NOMO-1 treated with DMSO at 0.1 percent for 48 hours (cell line): Measurements from ENCODE around the gene LIX1L.
"Not testable (repeated sequence)": the region's sequence is repeated elsewhere in the genome, so short reads cannot be mapped to it uniquely, and the experiment has no call there.

ENCODE experiments used
- DNase-seq: peaks from one replicate; lab custom pipeline; 2025; ENCODE audit not compliant: unreplicated experiment; lab: John Stamatoyannopoulos, UW

LIX1L gene

GRCh38 chr1:145937436-145937835, 20.4 kb downstream of the LIX1L start:
- no peak for DNase-seq

- DNase-seq: no peak
These were observed 21.6 kb downstream of the LIX1L start for GRCh38 chr1:145936247-145936646.

GRCh38 chr1:145935708-145936107, 22.1 kb downstream of the LIX1L start:
- DNase-seq: no peak

DNA sequence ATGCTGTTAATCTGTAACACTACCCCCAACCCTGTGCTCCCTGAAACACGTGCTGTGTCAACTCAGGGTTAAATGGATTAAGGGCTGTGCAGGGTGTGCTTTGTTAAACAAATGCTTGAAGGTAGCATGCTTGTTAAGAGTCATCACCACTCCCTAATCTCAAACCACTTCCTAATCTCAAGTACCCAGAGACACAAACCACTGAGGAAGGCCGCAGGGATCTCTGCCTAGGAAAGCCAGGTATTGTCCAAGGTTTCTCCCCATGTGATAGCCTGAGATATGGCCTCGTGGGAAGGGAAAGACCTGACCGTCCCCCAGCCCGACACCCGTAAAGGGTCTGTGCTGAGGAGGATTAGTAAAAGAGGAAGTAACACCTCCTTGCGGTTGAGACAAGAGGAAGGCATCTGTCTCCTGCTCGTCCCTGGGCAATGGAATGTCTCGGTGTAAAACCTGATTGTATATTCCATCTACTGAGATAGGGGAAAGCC, 25.3 kb downstream of the LIX1L start:
- peak; percentile 63 for DNase-seq

DNA sequence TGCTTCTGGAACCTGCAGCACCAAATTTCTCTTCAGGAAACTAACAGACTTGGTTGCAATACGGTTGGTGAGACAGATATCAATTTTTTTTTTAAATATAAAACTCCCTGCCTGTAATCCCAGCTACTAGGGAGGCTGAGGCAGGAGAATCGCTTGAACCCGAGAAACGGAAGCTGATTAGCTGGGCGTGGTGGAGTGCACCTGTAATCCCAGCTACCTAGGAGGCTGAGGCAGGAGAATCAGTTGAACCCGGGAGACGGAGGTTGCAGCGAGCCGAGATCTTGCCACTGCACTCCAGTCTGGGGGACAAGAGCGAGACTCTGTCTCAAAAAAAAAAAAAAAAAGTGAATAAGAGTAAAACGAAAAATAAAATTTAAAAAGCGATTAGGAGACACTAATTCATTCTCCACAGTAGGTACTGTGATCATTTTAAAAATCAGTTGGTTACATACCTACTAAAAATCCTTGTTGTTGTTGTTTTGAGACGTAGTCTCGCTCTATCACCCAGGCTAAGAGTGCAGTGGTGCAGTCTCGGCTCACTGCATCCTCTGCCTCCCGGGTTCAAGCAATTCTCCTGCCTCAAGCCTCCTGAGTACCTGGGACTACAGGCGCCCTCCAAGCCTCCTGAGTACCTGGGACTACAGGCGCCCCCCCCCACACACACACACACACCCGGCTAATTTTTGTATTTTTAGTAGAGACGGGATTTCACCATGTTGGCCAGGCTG, 29.7 kb downstream of the LIX1L start:
- DNase-seq: no peak

DNA sequence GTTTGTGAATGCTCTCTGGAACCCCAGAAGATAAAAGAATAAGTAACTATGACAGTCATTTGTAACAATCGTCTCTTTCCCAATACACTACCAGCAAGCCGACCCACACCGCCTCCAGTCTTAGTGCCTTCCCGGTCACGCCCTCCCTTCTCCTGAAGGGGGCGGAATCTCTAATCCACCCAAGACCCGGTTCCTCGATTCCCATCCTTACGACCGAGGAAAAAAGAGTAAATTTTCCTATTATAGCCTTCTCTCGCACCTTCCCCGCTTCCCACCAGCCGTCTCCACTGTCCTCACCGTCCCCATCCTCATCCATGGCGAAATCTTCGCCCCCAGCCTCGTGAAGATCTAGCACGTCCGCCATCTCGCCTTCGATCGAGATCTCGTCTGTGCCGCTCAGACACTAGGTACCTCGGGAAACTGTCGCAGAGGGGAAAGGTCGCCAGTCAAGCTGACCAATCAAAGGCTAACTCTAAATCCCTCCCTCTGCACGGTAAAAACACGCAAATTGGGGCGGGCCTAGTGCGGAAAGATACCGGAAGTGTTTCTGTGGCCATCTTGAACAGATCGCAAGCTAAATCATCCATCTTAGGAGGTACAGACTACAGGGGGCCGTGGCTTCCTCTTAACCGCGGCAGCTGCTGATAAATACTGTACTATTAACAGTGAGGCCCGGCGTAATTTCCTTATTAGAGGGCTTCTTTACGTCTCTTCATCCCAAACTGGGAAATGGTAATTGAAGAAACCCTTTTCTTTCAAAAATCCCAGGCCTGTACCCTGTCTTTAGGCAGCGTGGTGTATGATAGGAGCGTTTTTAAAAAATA, 30.5 kb downstream of the LIX1L start, which contains the start of gene RBM8A:
TSS of gene RBM8A (minus strand) at position 422 of the 824 bp plus-strand sequence. CDS start at position 364, 58 bp downstream.
- DNase-seq: peak; percentile 99

- no peak for DNase-seq
These were observed 31.1 kb downstream of the LIX1L start for GRCh38 chr1:145926686-145927062.

DNA sequence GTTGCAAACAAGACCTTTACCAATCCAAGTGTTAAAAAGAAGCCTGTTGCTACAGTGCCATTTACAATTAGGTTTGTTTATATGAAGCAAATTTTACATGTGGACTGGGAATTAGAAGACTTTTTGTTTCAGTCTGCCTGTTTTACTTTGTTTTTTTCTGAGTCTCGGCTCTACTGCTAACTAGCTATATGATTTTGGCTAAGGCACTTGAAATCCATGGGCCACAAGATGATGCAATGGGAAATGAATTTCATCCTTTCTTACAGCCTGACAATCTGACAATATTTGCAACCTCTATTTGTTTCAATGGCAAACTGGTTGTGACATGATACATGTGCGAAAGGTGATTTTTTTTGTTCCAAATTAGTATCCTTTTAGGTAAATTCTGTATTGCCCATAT, 35.6 kb downstream of the LIX1L start:
- DNase-seq: peak; percentile 7

DNA sequence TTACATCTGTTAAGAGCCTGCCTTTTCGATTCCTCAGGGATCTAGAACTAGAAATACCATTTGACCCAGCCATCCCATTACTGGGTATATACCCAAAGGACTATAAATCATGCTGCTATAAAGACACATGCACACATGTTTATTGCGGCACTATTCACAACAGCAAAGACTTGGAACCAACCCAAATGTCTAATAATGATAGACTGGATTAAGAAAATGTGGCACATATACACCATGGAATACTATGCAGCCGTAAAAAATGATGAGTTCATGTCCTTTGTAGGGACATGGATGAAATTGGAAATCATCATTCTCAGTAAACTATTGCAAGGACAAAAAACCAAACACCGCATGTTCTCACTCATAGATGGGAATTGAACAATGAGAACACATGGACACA, 37.5 kb downstream of the LIX1L start:
- not testable (repeated sequence) for DNase-seq

DNA sequence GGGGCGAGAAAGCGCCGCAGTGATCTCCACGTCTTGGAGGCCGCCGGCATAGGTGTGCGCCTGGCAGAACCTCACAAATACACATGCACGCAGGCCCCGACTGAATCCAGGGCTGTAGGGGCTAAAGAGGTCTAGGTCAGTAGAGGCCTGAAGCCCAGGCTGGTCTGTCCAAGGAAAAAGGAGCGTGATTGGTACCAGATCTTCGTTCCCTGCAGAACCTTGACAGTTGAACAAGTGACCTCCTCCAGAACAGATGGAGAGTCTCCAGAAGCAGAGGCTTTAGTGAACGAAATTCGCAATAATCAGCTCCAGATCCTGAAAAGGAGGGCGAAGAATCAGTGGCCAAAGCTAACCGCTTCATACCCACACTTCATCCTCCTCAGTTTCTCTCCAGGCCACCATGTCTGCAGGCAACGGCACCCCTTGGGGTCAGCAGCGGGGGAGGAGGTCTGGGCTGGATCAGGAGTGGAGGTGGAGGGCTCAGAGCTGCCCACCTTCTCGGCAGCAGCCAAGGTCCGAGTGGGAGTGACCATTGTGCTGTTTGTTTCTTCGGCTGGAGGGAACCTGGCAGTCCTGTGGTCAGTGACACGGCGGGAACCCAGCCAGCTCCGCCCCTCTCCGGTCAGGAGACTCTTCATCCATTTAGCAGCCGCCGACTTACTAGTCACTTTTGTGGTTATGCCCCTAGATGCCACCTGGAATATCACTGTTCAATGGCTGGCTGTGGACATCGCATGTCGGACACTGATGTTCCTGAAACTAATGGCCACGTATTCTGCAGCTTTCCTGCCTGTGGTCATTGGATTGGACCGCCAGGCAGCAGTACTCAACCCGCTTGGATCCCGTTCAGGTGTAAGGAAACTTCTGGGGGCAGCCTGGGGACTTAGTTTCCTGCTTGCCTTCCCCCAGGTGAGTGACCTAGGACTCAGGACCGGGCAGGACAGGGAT, 38.6 kb downstream of the LIX1L start:
- peak; percentile 21 for DNase-seq

GRCh38 chr1:145918144-145918991, 39.4 kb downstream of the LIX1L start, which contains the start of gene PEX11B:
Gene PEX11B (minus strand): TSS chr1:145918717. CDS start chr1:145918688, 29 bp downstream.
- peak; percentile 95 for DNase-seq

DNA sequence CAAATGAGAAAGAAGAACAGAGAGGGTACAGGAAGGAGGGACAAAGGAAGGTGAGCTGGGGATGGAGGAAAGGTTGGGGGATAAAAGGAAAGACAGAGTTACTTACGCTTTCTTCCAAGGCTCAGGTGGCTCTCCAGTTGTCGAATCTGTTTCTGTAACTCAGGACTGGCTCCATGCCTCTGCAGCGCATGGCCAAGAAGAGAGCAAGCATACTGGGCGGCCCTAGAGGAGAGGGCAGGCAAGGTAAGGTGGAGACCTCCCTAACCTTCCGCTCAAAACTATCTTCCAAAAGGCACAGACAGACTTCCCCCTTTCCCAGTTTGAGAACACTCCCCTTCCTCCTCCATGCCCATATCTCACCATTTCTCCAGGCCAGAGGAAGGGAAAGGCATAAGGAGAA, 40.2 kb downstream of the LIX1L start:
- no peak for DNase-seq

DNA sequence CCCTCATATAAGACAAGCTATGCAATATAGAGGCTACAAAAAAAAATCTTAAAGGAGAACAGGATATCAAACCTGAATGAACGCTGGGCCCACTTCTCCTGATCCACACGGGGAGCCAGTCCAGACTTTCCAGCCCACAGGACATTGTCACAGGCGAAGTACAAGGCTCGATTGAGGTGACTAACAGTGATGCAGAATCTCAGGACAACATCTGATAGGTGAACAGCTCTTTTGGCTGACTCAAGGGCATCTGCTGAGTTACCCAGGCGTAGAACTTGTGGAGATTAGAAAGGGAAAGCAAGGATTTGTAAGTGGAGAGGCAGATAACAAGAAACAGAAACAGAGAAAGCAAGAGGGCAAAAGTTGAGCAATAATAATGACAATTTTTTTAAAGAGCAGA, 41.1 kb downstream of the LIX1L start:
- DNase-seq: no peak

DNA sequence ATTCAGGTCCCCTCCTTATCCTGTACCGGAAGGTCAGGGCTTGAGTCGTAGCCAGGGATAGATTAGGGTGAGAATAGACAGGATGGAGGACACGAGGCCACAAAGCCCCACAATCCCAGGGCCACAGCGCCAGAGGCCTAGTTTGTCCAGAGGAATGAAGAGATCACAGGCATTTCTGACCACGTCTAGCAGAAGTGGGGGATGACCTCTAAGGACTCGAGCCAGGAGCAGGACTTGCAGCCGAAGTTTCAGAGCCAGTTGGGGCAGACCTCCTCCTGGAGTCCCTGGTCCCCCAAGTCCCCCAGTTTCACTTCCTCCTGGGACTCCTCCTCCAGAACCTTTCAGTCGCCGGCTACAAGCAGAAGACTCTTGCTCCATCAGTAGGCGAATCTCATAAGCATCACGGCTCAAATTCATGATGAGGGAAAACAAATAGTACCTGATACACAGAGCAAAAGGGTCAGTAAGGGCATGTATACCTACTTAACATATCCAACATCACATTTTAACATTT, 45.6 kb downstream of the LIX1L start:
- no peak for DNase-seq

DNA sequence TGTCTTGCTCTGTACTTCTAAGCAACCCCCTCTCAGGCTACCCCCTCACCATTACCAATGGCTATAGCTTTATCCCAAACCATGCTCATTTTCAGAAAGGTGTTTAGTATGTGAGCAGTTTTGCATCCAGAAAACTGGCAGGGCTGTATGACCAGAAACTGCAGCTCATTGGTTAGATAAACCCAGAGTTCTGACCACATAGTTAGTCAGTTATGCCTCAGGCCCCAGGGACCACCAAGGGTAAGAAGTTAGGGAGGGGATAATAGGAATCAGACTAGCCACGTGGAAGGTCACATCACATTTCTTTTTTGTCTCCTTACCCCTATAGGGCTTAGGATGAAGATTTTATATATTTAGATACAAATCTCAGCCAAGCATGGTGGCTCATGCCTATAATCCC, 49.2 kb downstream of the LIX1L start:
- DNase-seq: no peak

DNA sequence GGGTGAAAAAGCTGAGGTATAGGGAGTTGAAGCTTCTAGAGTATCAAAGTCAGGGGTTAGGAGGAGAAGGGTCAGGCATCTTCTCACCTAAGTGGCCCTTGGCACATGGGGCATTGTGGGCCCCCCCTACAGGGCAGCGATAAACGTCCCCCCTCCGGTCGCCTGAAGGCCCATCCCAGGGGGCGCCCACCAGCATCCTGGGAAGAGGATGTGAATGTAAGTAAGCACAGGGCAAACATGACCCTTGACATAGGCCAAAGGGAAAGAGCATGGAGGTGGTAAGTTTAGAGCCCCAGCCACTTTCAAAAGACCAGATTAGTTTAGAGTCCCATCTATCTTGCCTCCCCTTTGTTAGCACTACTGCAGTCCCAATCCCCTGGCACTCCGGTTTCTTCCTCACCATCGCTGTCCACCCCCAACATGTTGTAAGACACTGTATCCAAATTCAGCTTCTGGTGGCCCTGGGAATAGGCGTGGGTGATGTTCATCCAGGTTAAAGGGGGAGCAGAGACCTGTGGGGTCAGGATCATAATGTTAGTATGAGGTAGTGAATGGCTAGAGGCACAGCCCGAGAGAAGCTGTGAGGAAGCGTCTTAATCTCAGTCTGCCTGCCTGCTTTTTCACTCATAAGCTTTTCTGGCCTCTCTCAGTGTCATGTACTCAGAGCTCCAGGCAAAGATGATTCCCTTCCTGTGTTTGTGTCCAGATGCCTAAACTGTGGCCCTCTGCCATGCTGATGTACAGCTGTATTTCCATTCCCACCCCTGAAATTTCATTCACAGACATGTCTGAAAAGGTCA, 50.7 kb downstream of the LIX1L start:
- DNase-seq: no peak

GRCh38 chr1:145901312-145902021, 56.4 kb downstream of the LIX1L start:
- no peak for DNase-seq

DNA sequence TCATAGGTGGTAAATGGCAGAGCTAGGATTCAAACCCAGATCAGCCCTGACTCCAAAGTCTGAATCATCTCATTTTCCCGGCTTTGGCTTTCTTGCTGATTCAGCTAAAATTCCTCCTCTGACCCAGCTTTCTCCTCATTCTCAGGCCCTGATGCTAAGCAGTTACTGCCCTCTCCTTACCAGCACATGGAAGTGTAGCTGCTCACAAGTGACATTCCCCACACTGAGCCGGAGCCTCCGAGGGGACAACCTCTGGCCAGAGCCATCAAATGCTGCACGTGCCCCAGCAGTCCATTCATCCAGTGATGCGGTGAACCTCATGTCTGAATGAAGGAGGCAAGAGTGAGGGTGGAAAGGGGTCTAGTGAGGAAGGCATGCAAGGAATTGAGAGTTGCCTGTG, 59.1 kb downstream of the LIX1L start:
- DNase-seq: no peak
